NCI-H2081 treated with DMSO at 0.1 percent for 48 hours (cell line): ENCODE measurements around the gene METTL24.
"Not testable (repeated sequence)": the region's sequence is repeated elsewhere in the genome, so short reads cannot be mapped to it uniquely, and the experiment has no call there.

Source experiments
- DNase-seq: peaks from one replicate; lab custom pipeline; 2025; lab: John Stamatoyannopoulos, UW

Gene METTL24

GRCh38 chr6:110256366-110256765 is 101.8 kb downstream of the METTL24 start:
- DNase-seq = no peak

- no peak for DNase-seq
Measured at GRCh38 chr6:110255211-110255750, 102.9 kb downstream of the METTL24 start.

DNA sequence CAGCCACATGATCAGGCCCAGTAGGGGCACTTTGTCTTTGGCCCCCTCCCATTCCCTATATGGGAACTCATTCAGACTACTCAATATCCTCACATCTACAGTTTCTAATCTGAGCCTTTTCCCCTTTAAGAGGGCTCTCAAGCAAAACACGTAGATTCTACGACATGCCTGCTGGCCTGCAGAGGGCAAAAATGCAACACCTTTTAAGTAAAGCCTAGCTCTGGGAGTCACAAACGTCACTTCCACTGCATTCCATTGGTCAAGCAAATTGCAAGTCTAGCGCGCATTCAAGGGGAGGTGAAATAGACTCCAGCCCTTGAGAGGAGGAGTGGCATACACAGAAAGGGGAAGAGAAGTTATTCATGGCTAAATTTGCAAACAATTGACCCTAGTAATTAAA is 107.3 kb downstream of the METTL24 start:
- no peak for DNase-seq

DNA sequence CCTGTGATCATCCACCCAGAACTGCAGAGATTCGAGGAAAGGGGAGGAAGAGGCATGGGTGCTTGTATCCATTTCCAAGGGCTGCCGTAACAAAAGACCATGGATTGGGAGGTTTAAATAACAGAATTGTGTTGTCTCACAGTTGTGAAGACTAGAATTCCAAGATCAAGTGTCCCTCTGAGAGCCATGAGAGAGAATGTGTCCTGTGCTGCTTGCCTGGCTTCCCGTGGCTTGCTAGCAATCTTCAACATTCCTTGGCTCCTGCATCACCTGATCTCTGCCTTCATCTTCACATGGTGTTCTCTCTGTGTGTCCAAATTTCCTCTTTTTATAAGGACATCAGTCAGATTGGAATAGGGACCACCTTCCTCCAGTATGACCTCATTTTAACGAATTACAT is 108.1 kb downstream of the METTL24 start:
- DNase-seq = no peak

- no peak for DNase-seq
Measured at GRCh38 chr6:110246900-110247546, 111.1 kb downstream of the METTL24 start.

GRCh38 chr6:110246378-110246777 is 111.8 kb downstream of the METTL24 start:
- no peak for DNase-seq

DNA sequence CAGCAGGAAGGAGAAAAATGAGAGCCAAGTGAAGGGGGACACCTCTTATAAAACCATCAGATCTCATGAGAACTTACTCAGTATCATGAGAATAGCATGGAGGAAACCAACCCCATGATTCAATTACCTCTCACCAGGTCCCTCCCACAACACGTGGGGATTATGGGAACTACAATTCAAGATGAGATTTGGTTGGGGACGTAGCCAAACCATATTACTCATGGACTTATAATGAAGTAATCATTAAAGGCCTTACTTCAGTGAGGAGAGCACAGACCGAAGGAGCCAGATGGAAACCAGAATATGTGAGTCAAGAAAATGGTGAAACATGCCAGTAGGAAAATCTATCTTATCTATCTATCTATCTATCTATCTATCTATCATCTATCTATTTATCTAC is 113.5 kb downstream of the METTL24 start:
- not testable (repeated sequence) for DNase-seq

DNA sequence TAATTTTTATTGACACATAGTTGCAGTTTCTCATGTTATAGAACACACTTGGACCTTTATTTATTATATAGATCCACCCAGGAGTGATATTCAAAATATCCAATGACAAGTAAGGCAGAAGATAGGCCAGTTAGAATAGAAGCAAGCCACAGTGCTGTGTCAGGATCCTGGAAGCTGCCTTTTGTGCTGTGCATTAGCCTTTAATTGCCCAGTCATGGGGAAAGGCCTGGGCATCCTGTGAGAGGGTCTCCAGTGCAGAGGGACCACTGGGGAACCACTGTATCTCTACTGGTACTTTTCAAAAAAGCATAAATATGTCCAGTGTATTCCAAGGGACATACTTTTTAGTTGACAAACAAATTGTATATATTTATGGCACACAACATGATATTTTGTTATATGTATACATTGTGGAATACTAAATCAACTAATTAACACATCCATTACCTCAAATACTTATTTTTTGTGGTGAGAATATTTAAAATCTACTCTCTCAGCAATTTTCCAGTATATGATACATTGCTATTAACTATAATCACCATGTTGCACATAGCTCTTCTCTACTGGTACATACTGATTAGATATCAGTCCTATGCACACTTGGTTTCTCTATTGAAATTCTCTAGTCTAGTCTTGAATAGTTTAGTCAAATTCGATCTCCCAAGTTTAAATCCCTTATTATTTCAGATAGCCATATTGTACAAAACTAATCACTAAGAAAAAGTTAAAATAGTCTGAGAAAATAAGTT is 118.4 kb downstream of the METTL24 start:
- no peak for DNase-seq

- DNase-seq = not testable (repeated sequence)
Measured at GRCh38 chr6:110236007-110236406, 122.1 kb downstream of the METTL24 start.

- DNase-seq = no peak
Measured at GRCh38 chr6:110233770-110234374, 124.3 kb downstream of the METTL24 start.

- no peak for DNase-seq
Measured at GRCh38 chr6:110232450-110232849, 125.7 kb downstream of the METTL24 start.

DNA sequence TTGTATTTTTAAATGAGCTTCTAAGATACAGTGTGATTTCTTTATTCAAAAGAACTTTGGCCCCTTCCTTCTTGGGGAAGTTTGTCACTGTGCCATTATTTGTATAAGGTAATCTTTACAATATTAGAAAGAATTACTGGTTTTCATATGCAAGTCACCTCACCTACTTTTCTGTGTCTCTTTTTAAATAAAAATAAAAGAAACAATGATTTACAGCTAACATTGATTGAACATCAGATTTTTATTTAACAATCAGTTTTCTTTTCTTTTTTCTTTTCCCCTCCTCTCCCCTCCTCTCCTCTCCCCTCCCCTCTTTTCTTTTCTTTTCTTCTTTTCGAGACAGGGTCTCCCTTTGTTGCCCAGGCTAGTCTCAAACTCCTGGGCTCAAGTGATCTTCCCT is 131.9 kb downstream of the METTL24 start:
- DNase-seq = no peak

GRCh38 chr6:110221738-110222137 is 136.4 kb downstream of the METTL24 start:
- no peak for DNase-seq

GRCh38 chr6:110217266-110217665 is 140.9 kb downstream of the METTL24 start:
- no peak for DNase-seq

- no peak for DNase-seq
Measured at GRCh38 chr6:110216140-110216539, 142.0 kb downstream of the METTL24 start.

GRCh38 chr6:110214338-110214737 is 143.8 kb downstream of the METTL24 start:
- no peak for DNase-seq

DNA sequence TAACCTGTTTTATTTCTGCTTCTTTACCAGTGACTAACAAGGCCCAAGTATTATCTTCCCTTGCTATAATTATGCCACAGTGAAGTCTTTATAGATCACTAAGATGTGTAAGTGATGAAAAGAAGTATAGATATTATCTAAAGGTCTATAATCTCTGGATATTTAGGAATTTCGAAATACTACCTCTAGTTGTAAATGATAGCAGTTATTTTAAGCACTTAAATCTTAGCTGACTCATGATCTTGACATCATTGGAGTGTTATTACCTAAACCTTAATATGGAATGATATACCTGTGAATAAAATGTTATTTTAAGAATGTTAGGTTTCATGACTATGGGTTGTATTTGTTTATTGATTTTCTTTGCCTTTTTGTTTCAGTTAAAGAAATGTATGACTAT is 146.4 kb downstream of the METTL24 start:
- no peak for DNase-seq

- DNase-seq = no peak
Measured at GRCh38 chr6:110207652-110208051, 150.5 kb downstream of the METTL24 start.

GRCh38 chr6:110201151-110201884 is 156.8 kb downstream of the METTL24 start:
- DNase-seq = no peak

DNA sequence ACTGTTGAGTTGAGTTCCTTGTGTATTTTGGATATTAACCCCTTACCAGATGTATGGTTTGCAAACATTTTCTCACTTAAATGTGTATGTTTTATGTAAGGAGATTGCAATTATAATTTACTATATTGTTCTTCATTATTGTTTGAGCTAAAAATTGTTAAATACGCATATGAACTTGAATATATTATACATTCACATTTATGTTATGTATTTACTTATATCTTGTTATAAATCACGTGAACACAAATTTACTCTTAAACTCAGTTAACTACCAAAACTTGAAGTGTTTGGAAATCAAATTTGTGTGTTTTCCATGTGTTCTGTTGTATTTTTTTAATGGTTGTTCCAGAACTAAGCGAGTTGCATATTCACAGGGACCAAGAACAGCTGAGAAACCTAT is 159.6 kb downstream of the METTL24 start:
- no peak for DNase-seq

GRCh38 chr6:110196874-110197273 is 161.3 kb downstream of the METTL24 start:
- no peak for DNase-seq

GRCh38 chr6:110195639-110196038 is 162.5 kb downstream of the METTL24 start:
- DNase-seq = no peak
